Neural progenitor cell (in vitro differentiated cells): ENCODE measurements around the gene SMIM41.

Source experiments
- CTCF ChIP-seq: fragments of 200-600 bp; sonication (generic); IDR thresholded peaks from 2 replicates; pipeline ENCODE4 v1.5.1; 2017; ENCODE audit warnings: antibody characterized with exemption, mild to moderate bottlenecking
- EZH2 ChIP-seq: fragments of 200-600 bp; sonication (generic); IDR thresholded peaks from 2 replicates; pipeline ENCODE4 v1.6.1; 2017; ENCODE audit warnings: antibody characterized with exemption, mild to moderate bottlenecking, moderate library complexity

- TF ChIP-seq EZH2 = no peak
- TF ChIP-seq CTCF = no peak
Observed at GRCh38 chr12:52070185-52070925, 9.1 kb upstream of the SMIM41 start.
